Middle frontal gyrus (tissue), 1 donor: Measurements from ENCODE around the gene CACNG6.
"Not testable (repeated sequence)": the region's sequence is repeated elsewhere in the genome, so short reads cannot be mapped to it uniquely, and the experiment has no call there.

Experiments used
- DNase-seq: peaks from one replicate; pipeline ENCODE4 v3.0.0-alpha.2; 2015; ENCODE audit warnings: low spot score; ENCODE audit errors: extremely low spot score

The CACNG6 gene, protein sequence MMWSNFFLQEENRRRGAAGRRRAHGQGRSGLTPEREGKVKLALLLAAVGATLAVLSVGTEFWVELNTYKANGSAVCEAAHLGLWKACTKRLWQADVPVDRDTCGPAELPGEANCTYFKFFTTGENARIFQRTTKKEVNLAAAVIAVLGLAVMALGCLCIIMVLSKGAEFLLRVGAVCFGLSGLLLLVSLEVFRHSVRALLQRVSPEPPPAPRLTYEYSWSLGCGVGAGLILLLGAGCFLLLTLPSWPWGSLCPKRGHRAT

DNA sequence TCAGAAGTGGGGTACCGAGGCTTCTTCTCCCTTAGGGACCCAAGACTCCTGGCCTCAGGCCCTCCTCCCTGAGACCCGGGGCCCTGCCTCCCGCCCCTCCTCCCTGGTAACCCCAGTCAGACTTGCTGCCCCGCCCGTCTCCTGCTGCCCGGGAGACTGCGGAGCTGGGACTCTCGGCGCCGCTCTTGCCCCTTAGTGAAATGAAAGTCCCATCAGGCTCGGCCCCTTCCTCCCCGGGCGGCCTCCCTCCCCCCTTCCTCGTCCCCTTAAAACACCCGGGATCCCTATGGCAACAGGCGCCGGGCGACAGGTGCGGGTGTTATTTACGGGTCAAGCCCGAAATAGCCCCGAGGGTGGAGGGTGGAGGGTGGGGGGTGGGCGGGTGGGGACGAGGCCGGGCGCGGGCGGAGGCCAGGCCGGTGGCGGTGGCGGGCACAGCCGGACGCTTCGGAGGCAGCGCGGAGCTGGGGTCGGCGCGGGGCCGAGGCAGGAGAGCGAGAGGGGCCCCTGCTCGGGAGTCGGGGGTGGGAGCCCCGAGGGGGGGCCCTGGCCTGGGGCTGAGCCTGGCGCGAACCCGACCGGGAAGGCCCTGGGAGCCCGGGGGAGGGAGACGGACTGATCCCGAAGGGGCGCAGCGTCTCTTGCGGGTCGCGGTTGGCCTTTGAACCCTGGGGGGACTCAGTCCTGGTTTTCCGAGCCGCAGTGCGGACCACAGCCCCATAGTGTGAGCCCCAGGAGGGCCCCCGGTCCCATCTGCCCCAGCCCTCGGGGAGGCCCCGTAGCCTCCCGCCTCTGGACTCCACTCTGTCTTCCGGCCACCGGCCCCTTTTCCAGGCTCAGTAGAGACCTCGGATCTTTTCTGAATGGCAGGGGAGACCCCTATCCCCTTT lies at the start of gene CACNG6:
TSS of gene CACNG6 (plus strand) at position 414 of the 890 bp plus-strand sequence. CDS start 1,241 bp downstream, outside the sequence.
- no peak for DNase-seq

DNA sequence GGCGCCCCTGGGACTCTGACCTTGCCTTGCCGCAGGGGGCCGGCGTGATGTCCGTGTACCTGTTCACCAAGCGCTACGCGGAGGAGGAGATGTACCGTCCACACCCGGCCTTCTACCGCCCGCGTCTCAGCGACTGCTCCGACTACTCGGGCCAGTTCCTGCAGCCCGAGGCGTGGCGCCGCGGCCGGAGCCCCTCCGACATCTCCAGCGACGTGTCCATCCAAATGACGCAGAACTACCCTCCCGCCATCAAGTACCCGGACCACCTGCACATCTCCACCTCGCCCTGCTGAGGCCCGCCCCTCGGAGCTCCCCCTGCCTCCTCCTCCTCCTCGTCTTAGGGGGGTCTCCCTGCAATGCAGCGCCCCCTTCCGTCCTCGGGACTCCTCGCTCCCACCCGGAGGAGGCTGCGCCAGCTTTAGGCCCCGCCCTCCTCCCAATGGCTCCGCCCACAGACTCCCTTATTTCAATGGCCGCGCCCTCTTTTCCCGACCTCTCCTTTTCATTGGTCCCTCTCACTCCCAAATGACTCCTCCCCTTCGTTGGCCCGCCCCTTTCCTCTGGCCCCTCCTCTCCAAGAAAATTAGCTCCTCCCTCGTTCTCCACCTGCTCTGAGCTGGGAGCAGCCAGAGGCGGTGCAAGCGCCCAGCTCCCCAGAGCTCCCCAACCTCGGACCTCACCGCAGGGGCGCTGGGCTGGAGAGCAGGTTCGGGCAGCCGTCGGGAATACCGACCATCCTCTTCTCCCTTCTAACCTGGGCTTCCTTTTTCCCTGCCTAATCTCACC lies 49.2 kb upstream of the CACNG6 start:
- DNase-seq = no peak

DNA sequence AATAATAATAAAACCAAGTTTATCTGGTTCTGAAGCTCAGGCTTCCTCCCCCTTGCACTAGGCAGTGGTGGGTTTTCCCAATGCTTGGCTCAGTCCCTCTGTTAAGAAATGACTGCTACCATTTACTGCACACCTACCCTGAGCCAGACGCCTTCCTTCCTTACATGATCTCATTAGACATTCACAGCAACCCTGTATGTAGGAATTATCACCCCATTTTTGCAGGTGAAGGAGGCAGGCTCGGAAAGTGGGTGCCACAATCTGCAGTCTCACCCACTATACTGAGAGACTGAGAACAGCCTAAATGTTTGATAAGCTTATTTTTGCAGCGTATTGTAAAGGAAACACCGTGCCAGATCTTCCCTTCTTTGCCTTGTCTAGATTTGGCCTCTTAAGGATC lies 47.0 kb upstream of the CACNG6 start:
- no peak for DNase-seq

DNA sequence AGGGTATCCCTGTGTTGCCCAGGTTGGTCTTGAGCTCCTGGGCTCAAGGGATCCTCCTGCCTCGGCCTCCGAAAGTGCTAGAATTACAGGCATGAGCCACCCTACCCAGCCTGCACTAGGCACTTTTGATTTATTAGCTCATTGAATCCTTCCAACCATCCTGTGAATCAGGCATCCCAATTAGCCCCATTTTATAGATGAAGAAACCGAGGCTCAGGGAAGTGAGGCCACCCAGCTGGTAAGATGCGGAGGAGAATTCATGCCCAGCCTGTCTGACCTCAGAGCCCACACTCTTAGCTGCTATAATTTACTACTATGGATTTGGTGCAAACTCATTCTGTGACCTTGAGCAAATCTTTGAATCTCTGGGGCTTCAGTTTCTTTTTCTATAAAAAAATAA lies 46.5 kb upstream of the CACNG6 start:
- DNase-seq = no peak

DNA sequence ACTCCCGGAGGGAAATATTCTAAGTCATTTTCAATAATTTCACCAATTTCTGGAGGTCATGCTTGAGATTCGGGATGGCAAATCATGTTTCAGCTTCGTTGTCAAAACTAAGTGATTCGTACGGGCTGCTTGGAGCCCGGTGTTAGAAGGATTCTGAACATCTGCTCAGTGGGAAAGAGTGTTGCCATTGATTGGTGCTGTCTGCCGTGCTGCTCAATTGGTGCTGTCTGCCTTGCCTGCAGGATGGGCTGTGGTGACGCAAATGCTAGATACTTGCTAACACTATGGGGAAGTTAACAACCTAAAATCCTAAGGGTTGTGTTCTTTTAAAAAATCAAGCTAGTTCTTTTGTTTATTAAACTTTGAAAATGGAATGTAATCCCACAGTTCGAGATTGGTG lies 46.0 kb upstream of the CACNG6 start:
- DNase-seq = no peak

DNA sequence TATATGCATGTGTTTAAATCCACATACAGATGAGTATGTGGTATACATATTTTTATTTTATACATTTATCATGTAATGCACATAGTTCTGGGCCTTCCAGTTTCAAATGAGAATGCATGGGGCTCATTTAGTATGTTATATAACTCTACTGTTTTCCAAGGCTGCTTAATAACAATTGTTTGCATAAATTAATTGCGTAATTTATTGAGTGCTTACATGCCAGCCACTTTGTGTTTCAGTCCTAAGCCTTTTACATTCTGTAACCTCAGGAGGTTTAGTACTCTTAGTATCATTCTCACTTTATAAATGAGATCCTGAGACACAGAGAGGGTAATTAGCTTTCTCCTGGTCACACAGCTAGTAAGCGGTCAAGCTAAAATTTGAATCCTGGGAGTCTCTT lies 45.4 kb upstream of the CACNG6 start:
- DNase-seq = no peak

DNA sequence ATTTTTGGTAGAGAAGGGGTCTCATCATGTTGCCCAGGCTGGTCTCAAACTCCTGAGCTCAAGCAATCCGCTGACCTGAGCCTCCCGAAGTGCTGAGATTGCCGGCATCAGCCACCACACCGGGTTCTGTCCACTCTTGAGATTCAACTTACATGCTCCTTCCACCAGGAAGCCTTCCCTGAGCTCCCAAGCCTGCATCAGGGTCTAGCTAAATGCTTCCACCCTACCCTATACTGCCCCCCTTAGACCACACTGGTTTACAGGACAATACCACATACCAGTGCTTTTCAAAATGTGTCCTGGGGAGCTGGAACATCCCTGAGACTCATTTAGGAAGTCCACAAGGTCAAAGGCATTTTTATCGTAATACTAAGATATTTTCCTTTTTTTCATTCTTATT lies 43.8 kb upstream of the CACNG6 start:
- no peak for DNase-seq

DNA sequence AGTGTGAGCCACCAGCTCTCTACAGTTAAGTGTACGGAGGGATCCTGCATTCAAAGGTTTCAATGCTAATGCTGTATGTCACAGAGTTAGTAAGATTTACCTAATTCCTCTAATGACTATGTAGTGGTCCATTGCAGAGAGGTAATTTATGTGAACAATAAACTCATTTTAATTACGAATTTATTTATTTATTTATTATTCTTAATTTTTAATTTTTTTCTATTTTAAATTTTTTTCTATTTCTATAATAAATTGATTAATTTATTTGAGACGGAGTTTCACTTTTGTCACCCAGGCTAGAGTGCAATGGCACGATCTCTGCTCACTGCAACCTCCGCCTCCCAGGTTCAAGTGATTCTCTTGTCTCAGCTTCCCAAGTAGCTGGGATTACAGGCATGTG lies 42.8 kb upstream of the CACNG6 start:
- not testable (repeated sequence) for DNase-seq

DNA sequence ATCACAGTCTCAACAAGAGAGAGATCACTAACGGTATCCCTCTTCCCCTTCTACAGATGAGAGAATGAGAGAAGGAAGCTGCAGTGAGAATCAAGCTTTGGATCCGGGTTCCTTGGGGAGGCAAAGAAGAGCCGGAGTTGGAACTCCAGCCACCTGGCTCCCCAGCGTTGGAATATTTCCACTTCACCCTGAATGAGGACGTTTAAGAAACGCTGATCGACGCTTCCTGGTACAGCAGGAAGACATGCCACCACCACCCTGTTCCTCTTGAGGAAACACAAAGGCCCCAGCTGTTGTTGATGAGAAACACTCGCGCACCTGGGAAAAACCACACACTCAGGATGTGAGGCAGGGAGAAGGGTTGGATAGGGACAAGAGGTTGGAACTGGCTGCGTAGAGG lies 40.0 kb upstream of the CACNG6 start:
- DNase-seq = no peak

DNA sequence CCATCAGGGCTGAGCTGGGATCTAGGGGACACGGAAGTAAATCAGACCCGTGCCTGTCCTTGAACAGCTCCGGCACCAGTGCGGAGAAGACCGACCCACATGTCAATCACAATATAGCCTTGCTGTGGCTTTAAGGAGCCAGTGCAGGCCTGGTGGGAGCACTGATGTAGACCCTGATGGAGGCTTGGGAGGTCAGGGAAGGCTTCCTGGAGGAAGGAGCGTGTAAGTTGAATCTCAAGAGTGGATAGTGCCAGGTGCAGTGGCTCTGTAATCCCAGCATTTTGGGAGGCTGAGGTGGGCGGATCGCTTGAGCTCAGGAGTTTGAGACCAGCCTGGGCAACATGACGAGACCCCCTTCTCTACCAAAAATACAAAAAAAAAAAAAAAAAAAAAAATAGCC lies 39.5 kb upstream of the CACNG6 start:
- no peak for DNase-seq

DNA sequence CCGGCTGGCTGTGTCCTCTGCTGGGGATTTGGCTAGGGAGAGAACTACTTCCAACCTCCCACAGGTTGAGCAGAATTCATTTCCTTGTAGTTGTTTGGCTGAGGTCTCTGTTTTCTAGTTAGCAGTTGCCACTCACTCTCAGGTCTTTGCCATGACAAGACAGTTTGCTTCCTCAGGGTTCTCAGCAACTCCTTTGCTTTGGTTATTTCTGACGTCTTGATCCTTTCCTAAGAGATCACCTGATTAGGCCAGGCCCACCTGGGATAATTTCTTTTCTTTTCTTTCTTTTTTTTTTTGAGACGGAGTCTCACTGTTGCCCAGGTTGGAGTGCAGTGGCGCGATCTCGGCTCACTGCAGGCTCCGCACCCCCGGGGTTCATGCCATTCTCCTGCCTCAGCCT lies 38.1 kb upstream of the CACNG6 start:
- DNase-seq = no peak

DNA sequence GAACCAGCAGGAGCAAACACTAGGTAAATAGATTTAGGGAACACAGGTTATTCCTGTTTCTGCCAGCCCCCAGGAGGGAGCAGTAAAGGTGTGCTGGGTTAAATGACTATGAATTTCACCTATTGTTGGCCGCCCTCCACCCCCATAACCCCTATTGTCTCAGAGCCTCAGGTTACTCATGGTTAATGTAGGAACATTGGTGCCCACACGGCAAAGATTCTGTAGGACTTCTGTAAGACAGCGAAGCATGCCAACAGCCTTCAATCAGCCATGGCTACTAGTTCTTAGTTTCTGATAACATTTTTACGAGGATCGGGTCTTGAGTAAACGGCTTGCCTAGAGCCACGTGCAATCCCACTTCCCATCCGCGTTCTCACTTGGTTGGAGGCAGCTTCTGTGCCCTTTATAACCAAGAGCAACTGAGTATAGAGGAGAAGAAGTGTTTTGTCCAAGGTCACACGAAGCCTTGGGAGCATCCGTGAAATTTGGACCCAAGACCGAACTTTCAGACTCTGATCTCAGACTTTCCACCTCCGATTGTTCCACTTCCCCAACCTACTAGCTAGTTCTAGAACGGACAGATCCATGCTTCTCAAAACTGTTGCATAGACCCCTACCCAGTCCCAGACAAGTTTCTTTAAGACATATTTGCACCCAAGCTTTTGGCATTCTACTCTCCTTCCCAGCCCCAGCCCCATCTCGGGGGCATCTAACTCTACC lies 33.8 kb upstream of the CACNG6 start:
- DNase-seq = no peak

DNA sequence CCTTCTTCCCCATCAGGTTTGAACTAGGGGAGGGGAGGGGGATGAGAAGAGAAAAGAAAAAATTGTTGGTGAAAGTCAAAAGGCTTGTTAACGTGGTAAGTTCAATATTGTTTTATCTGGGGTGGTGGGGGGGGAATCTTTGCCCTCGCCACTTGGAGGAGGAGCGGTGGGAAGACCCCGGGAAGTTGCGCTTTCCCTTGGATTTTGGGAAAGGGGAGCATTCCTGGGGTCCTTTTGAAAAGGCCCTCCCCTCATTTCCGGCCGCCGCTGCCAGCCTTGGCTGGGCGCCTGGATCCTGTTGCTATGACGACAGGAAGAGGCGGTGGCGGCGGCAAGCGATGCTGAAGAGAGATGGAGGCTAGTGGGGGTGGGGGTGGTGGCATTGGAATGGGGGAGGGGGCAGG lies 33.3 kb upstream of the CACNG6 start:
- DNase-seq = no peak

DNA sequence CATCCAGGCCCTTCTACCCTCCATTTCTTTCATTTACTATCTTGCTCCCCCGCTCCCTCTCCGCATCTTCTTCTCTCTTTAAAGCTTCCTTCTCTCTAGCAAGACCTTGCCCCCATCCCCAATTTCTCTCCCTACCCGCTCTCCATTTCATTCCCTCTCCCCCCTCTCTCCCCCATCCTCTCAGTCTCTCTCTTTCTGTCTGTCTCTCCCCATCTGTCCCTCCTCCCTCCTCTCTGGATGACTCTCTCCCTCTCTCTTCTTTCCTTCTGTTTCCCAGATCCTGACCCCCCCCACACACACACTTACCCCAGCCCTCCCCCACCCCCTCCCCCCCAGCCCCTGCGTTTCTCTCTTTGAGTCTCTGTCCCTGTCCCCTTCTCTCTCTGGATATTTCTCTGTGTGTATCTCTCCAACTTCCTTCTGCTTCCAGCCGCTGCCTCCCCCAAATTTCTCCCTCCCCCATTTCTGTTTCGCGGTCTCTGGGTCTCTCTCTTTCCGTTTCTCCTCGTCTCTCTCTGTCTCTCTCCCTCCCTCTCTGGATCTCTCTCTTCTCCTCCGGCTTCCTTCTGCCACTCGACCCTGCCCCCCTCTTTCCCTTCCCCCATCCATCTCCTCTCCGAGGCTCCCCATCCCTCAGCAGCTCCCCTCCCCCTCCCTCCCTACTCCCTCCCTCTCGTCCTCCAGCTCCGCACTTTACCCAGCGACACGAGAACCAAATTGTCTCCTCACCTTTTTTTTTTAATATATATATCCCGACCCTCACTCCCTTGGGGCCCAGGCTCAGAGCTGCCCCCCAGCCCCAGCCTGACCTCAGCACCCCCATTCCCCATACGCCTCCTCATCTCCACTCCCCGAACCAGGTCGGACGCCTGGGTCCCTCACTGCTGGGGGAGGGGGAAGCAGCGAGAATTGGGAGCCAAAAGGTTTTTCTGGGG lies 32.3 kb upstream of the CACNG6 start:
- DNase-seq = no peak

DNA sequence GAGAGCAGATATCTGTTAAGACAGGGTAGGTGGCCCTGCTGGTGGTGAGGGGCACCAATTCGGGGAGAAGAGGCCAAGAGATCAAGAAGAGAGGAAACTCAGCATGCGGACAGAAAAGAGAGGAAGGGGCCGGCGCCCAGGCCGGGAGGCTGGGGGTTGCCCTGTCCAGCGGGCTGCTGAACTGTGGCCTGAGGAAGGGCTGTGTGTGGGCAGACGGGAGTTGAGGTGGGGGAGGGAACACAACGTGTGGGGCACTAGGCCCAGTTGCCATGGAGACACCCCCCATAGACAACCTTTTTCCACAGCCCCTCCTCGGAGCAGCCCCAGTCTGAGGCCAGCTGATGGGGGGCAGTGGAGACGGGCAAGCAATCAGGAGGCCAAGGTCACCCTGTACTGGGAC lies 31.2 kb upstream of the CACNG6 start:
- no peak for DNase-seq

DNA sequence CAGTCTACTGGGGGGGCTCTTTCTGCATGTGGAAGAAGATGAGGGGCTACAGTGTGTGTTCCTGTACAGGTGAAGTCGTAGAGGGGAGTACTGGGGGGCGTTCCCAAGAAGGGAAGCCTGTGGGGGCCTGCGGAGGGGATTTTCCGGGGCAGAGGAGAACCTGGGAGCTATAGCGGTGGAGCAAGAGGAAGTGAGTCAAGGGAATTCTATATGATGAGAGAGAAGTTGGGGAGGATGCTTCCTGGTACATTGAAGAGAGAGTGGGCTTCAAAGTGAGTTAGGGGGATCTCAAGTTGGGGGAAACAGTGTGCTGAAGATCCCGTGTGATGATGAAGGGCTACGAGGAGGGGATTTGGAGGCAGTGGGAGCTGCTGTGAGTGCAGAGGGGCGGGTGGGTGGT lies 30.6 kb upstream of the CACNG6 start:
- no peak for DNase-seq

DNA sequence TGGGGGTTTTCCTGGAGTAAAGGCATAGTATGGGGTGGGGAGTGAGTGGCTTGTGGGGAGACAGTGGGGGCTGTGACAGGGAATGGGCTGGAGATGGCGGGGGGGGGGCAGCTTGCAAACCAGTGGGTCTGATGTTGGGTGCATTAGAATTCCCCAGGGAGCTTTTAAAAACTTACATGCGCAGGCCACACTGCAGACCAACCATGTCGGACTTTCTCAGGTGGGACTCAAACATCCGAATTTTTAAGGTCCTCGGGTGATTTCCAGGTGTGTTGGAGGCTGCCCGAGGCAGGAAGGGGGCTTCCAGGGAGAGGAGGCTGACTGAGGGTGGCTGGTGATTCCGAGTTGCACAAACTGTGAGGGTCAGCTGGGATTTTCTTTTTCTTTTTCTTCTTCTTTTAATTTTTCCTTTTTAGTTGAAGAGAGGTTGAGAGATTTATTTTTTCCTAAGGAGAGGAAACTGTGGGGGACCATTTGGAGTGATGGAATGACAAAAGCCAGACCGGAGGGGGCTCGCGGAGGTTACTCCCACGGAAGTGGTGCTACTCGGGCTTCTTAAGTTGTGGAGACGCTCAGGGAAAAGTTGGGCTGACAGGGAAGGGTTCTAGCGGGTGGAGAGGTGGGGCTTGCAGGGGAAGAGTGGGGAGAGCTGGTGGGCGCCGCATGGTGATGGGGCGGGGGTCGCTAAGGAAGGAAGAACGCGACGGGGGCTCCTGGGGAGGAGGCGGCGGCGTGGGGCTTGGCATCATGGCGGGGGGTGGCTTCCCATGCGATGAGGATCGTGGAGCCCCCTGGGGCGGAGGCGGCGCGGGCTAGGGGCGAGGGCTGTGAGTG lies 29.7 kb upstream of the CACNG6 start:
- no peak for DNase-seq

DNA sequence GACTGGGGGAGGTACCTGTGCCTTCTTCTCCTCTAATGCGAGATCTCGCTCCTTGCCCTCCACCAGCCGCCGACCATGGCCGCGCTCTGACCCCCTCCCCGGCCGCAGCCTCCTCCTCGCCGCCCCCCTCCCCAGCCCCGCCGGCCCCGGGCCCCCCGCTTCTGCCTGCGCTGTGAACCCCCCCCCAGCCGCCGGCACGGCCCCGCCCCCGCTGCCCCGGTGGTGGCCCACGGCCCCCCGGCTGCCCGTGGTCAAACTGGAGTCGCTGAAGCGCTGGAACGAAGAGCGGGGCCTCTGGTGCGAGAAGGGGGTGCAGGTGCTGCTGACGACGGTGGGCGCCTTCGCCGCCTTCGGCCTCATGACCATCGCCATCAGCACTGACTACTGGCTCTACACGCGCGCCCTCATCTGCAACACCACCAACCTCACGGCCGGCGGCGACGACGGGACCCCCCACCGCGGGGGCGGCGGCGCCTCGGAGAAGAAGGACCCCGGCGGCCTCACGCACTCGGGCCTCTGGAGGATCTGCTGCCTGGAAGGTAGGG lies 28.5 kb upstream of the CACNG6 start, which contains the start of gene CACNG8:
TSS of gene CACNG8 (plus strand) at position 51 of the 545 bp plus-strand sequence.
- DNase-seq = no peak

DNA sequence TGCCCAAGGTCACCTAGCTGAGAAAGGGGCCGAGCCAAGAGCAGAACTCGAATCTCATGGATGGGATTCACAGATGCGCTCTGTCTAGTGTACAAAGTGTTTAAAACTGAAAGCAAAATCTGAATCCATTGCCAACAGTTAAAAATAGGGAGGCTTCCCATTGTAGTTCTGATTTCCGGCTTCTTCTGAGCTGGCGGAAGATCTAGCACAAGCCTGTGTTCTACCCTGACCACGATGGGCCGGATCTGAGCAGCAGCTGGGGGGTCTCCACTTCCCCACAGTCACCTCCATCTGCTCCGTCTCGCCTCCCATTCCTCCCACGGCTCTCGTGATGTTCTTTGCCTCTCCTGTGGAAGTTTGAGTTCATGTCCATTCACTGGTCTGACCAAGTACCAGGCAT lies 26.3 kb upstream of the CACNG6 start:
- no peak for DNase-seq
